Natural killer cell treated with Interleukin-12 subunit alpha and Interleukin-12 subunit beta and Interleukin-15 and Interleukin-18, amount 100 ng/mL, for 72 hours (primary cell): ENCODE measurements around the gene CBLC. TPM values are rescaled to one million over a fixed set of nuclear protein-coding genes. Genes with fewer than 3 reads are reported as not detected.
A peak's percentile ranks its signal among the peaks of the same experiment; 100 is the strongest.

ENCODE experiments used
- ATAC-seq, 2 donors: fragments of 150-1000 bp; cut with Tn5 transposase in 1 of 2; sonication (Bioruptor Pico), chemical (Tn5 transposase) in 1 of 2; 2 replicates each; pipeline ENCODE4 v1.10.0; 2021
- DNase-seq: peaks from one replicate; pipeline ENCODE4 v3.0.0; 2022; ENCODE audit warnings: low spot score
- H3K27ac Mint-ChIP-seq, 2 donors: 1 replicate in 1 of 2; 2 replicates in 1 of 2; pipeline ENCODE4 v1.8.0; 2022; ENCODE audit warnings: mixed read lengths in 2 of 2, mild to moderate bottlenecking in 1 of 2, moderate library complexity in 1 of 2
- H3K27me3 Mint-ChIP-seq, 2 donors: 1 replicate in 1 of 2; 2 replicates in 1 of 2; pipeline ENCODE4 v1.8.0; 2022; ENCODE audit warnings: mixed read lengths in 2 of 2
- H3K36me3 Mint-ChIP-seq: one replicate; pipeline ENCODE4 v1.8.0; 2022; ENCODE audit warnings: mixed read lengths
- H3K4me1 Mint-ChIP-seq, 2 donors: 1 replicate in 1 of 2; 2 replicates in 1 of 2; pipeline ENCODE4 v1.8.0; 2022; ENCODE audit warnings: low read depth in 2 of 2, mixed read lengths in 2 of 2, mild to moderate bottlenecking in 1 of 2
- H3K4me3 Mint-ChIP-seq: one replicate; pipeline ENCODE4 v1.8.0; 2022; ENCODE audit warnings: mixed read lengths
- H3K9me3 Mint-ChIP-seq: 2 replicates; pipeline ENCODE4 v1.8.0; 2022; ENCODE audit warnings: mixed read lengths
- total RNA-seq, 2 donors: library from RNA; stranded (reverse); gene quantifications; one replicate each; pipeline ENCODE4 v1.2.3, GENCODE V29; 2022

The CBLC gene
- total RNA-seq, 2 donors from 2014 or later = not detected

- peak overlapping the region; percentile 98 for H3K4me3 Mint-ChIP-seq
- no peak for ATAC-seq
- peak overlapping the region; percentile 84 to 98 for H3K27ac Mint-ChIP-seq
- no peak for DNase-seq
- H3K36me3 Mint-ChIP-seq = peaks cover 34% of the 10 kb centered on the region
- peaks cover 55 to 62% of the 10 kb centered on the region in 2 donors for H3K4me1 Mint-ChIP-seq
- H3K9me3 Mint-ChIP-seq = no peaks in the 10 kb centered on the region
- H3K27me3 Mint-ChIP-seq = no peaks in the 10 kb centered on the region
Measured at GRCh38 chr19:44752123-44752815, 25.4 kb upstream of the CBLC start.

- ATAC-seq = peak; percentile 90 to 91
Measured at GRCh38 chr19:44752816-44753625, 24.7 kb upstream of the CBLC start.

GRCh38 chr19:44753626-44753931 is 24.1 kb upstream of the CBLC start:
- H3K36me3 Mint-ChIP-seq = peaks cover 27% of the 10 kb centered on the region

More at GRCh38 chr19:44752816-44753625, 24.7 kb upstream of the CBLC start:
- DNase-seq = peak; percentile 100
- Mint-ChIP-seq H3K4me3 (peak overlapping the region; percentile 98), H3K36me3 (peaks cover 31% of the 10 kb centered on the region), H3K9me3 (no peaks in the 10 kb centered on the region), H3K4me1 (peaks cover 48 to 60% of the 10 kb centered on the region in 2 donors), H3K27ac (peak overlapping the region; percentile 84 to 98), H3K27me3 (no peaks in the 10 kb centered on the region)

DNA sequence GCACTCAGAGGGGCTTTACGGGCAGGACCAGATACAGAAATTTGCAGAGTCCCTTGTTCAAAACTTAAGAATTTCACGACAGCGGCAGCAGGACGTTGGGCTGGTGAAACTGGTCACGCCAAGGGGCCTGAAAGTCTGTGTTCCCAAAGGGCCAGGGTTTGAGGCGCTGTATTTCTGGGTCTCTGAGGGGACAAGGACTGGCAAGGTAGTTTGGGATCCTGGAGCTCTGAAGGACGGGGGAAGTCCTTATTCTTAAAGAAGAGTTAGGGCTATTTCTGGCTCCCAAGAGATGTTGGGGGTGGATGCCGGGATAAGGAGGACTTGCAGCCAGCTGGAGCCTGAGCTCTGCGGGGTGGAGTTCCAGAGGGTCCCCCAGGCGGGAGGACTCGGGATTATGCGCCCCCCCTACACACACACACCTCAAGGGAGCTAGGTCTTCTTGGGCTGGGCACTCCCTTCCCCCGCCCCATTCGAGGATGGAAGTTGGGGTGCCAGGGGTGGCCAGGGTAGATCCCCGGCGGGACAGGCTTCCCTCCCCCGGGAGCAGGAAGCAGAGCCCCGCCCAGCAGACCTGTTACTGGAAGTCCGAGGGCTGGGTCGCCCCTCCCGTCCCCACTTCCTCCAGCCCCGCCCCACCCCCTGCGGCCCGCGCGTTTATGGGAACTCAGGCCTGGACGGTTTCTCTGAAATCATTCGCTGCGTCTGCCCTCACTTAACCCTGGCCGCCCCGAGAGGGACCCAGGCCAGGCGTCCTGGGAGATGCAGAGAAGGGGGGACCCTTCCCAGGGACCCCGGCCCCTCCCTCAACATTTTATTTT is 23.5 kb upstream of the CBLC start:
- peak; percentile 56 to 74 for ATAC-seq
- peaks cover 44 to 63% of the 10 kb centered on the region in 2 donors for H3K4me1 Mint-ChIP-seq
- no peaks in the 10 kb centered on the region for H3K9me3 Mint-ChIP-seq
- no peaks in the 10 kb centered on the region for H3K27me3 Mint-ChIP-seq
- H3K36me3 Mint-ChIP-seq = peaks cover 27% of the 10 kb centered on the region
- H3K4me3 Mint-ChIP-seq = peak overlapping the region; percentile 98
- H3K27ac Mint-ChIP-seq = peak overlapping the region; percentile 84 to 98
- DNase-seq = peak; percentile 95

More at GRCh38 chr19:44753626-44753931, 24.1 kb upstream of the CBLC start:
- H3K27ac Mint-ChIP-seq = peak overlapping the region; percentile 84 to 98
- ATAC-seq (no peak), DNase-seq (no peak)
- H3K4me1 Mint-ChIP-seq = peaks cover 44 to 62% of the 10 kb centered on the region in 2 donors
- H3K9me3 Mint-ChIP-seq = no peaks in the 10 kb centered on the region
- H3K4me3 Mint-ChIP-seq = peak overlapping the region; percentile 98
- no peaks in the 10 kb centered on the region for H3K27me3 Mint-ChIP-seq

DNA sequence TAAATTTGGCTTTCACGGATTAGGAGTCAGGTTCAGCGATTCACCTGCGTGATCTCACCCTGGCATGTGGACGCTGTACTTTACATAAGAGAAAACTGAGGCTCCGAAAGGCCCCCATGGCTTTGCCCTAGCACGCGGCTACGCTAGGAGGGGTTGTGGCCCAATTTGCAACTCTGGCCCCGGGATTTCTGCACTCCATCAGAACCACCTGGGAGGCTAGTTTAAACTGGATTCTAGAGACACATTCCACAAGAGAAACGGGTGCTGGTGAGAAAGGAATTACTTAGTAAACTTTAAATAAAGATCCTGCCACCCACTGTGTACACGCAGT is 23.0 kb upstream of the CBLC start:
- H3K27ac Mint-ChIP-seq = peak overlapping the region; percentile 84 to 98
- no peaks in the 10 kb centered on the region for H3K27me3 Mint-ChIP-seq
- peaks cover 21% of the 10 kb centered on the region for H3K36me3 Mint-ChIP-seq
- H3K4me3 Mint-ChIP-seq = peak overlapping the region; percentile 98
- ATAC-seq (no peak), DNase-seq (no peak)
- no peaks in the 10 kb centered on the region for H3K9me3 Mint-ChIP-seq
- peaks cover 46 to 60% of the 10 kb centered on the region in 2 donors for H3K4me1 Mint-ChIP-seq

- H3K27ac Mint-ChIP-seq = peak overlapping the region; percentile 84 to 98
- H3K4me1 Mint-ChIP-seq = peaks cover 51 to 60% of the 10 kb centered on the region in 2 donors
- peaks cover 17% of the 10 kb centered on the region for H3K36me3 Mint-ChIP-seq
- no peak for ATAC-seq
- H3K4me3 Mint-ChIP-seq = peak overlapping the region; percentile 98
- H3K9me3 Mint-ChIP-seq = no peaks in the 10 kb centered on the region
- DNase-seq = no peak
- no peaks in the 10 kb centered on the region for H3K27me3 Mint-ChIP-seq
Measured at GRCh38 chr19:44755219-44755618, 22.5 kb upstream of the CBLC start.

DNA sequence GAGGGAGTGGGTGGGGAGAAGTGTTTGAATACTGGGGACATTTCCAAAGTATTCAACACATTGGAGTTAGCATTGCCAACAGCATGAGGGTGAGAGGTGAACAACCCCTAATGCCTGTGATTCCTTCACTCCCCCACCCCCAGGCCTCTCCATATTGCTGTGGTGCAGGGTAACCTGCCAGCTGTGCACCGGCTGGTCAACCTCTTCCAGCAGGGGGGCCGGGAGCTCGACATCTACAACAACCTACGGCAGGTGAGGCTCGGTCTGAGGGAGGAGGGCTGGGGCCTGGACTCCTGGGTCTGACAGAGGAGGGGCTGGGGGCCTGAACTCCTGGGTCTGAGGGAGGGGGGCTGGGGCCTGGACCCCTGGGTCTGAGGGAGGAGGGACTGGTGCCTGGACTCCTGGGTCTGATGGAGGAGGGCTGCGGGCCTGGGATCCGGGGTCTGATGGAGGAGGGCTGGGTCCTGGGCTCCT is 21.6 kb upstream of the CBLC start:
- H3K27me3 Mint-ChIP-seq = no peaks in the 10 kb centered on the region
- peaks cover 51 to 60% of the 10 kb centered on the region in 2 donors for H3K4me1 Mint-ChIP-seq
- peak overlapping the region; percentile 98 for H3K4me3 Mint-ChIP-seq
- no peak for ATAC-seq
- no peaks in the 10 kb centered on the region for H3K9me3 Mint-ChIP-seq
- peaks cover 10% of the 10 kb centered on the region for H3K36me3 Mint-ChIP-seq
- peak overlapping the region; percentile 84 to 98 for H3K27ac Mint-ChIP-seq
- no peak for DNase-seq

GRCh38 chr19:44757057-44757734 is 20.5 kb upstream of the CBLC start:
- peaks cover 48 to 56% of the 10 kb centered on the region in 2 donors for H3K4me1 Mint-ChIP-seq
- peaks cover 7% of the 10 kb centered on the region for H3K36me3 Mint-ChIP-seq
- H3K9me3 Mint-ChIP-seq = no peaks in the 10 kb centered on the region
- no peak overlapping the region for H3K4me3 Mint-ChIP-seq
- ATAC-seq = no peak
- H3K27ac Mint-ChIP-seq = peak overlapping the region; percentile 51 to 84
- DNase-seq = no peak
- H3K27me3 Mint-ChIP-seq = no peaks in the 10 kb centered on the region

DNA sequence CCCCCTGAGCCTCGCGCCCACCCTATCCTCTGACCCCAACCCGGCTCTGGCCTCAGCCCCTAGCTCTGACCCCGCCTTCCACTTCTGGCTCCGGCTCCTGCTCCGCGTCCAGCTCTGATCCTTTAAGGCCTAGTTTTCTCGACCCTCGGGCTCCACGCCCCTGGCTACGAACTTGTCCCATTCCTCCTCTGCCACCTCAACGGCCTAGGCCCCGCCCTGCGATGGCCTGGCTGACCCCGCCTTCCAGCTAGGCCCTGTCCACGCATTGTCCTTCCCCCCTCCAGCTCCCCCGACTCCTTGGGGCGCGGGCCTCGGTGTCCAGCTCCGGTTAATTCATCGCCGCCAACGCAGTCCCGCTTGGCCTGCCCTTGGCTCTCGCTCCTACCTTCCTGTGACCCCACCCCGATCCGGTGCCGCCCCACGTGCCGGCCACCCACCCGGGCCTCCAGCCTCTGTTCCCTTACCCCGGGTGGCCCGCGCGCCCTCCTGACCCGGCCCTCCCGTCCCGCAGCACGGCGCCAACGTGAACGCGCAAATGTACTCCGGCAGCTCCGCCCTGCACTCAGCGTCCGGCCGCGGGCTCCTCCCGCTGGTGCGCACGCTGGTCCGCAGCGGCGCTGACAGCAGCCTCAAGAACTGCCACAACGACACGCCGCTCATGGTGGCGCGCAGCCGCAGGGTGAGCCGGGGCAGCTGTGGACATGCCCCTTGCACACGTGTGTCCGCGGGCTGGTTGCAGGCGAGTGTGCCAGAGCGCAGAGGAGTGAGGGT is 19.8 kb upstream of the CBLC start:
- no peaks in the 10 kb centered on the region for H3K36me3 Mint-ChIP-seq
- peak overlapping the region; percentile 53 for H3K4me3 Mint-ChIP-seq
- peaks cover 41 to 50% of the 10 kb centered on the region in 2 donors for H3K4me1 Mint-ChIP-seq
- no peaks in the 10 kb centered on the region for H3K27me3 Mint-ChIP-seq
- H3K27ac Mint-ChIP-seq = peak overlapping the region; percentile 69 to 95
- H3K9me3 Mint-ChIP-seq = no peaks in the 10 kb centered on the region
- DNase-seq (no peak), ATAC-seq (no peak)

DNA sequence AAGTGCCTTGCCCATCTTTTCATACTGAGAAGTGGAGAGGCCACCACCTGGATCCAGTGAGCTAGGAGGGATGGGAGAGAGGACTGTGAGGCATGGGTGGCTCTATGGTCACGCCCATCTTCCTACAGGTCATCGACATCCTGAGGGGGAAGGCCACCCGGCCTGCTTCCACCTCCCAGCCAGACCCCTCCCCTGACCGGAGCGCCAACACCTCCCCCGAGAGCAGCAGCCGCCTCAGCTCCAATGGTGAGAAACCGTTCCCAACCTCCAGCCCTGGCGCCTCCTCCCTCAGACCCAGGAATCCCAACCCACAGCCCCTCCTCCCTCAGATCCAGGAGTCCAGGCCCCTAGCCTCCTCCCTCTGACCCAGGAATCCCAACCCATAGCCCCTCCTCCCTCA is 19.1 kb upstream of the CBLC start:
- Mint-ChIP-seq H3K4me3 (peak overlapping the region; percentile 53), H3K36me3 (no peaks in the 10 kb centered on the region), H3K4me1 (peaks cover 34 to 48% of the 10 kb centered on the region in 2 donors), H3K27me3 (no peaks in the 10 kb centered on the region), H3K27ac (peak overlapping the region; percentile 69 to 95), H3K9me3 (no peaks in the 10 kb centered on the region)
- ATAC-seq = no peak
- DNase-seq = no peak

GRCh38 chr19:44759083-44759804 is 18.4 kb upstream of the CBLC start:
- Mint-ChIP-seq H3K27ac (peak overlapping the region; percentile 85 to 95), H3K4me1 (peaks cover 29 to 46% of the 10 kb centered on the region in 2 donors), H3K9me3 (no peaks in the 10 kb centered on the region), H3K4me3 (peak overlapping the region; percentile 68), H3K27me3 (no peaks in the 10 kb centered on the region), H3K36me3 (no peaks in the 10 kb centered on the region)
- DNase-seq (no peak), ATAC-seq (no peak)

GRCh38 chr19:44762038-44762437 is 15.7 kb upstream of the CBLC start:
- Mint-ChIP-seq H3K4me3 (no peak overlapping the region), H3K4me1 (peaks cover 13 to 38% of the 10 kb centered on the region in 2 donors), H3K27me3 (no peaks in the 10 kb centered on the region), H3K9me3 (no peaks in the 10 kb centered on the region), H3K27ac (no peak overlapping the region), H3K36me3 (no peaks in the 10 kb centered on the region)
- ATAC-seq (no peak), DNase-seq (no peak)
